Endothelial cell of umbilical vein (primary cell): ENCODE results near the gene RALGAPA1. TPM values are rescaled to one million over a fixed set of nuclear protein-coding genes. Genes with fewer than 3 reads are reported as not detected.
"Not testable (repeated sequence)": the region's sequence is repeated elsewhere in the genome, so short reads cannot be mapped to it uniquely, and the experiment has no call there.

Source experiments
- BruUV-seq: library from RNA; stranded (reverse); fragments of 400-500 nt; replicated peaks from 2 replicates; lab custom pipeline; 2021; lab: Mats Ljungman, UMichigan
- CTCF ChIA-PET: fragments of 300-600, 350-600 bp; sonication (Branson Sonifier 250); formaldehyde crosslinking; loops from one replicate; lab custom pipeline; 2021; ENCODE audit warnings: antibody characterized with exemption, inconsistent platforms; lab: Charles Lee
- POLR2A ChIA-PET: fragments of 300-600, 350-600 bp; sonication (Branson Sonifier 250); formaldehyde crosslinking; loops from one replicate; lab custom pipeline; 2021; ENCODE audit warnings: antibody characterized with exemption, inconsistent platforms; lab: Charles Lee
- DNase-seq: peaks from one replicate; pipeline ENCODE4 v3.0.0-alpha.2; 2011; ENCODE audit warnings: low read depth, low spot score
- FAIRE-seq: peaks from 2 replicates; lab custom pipeline; 2011; peaks lifted over from hg19 to GRCh38; lab: Jason Lieb, UNC
- H2AFZ ChIP-seq: 2 replicates; pipeline ENCODE4 v1.6.0; 2012; ENCODE audit warnings: low read depth, low read length, control low read depth, inconsistent platforms
- H3K27ac ChIP-seq: 2 replicates; pipeline ENCODE4 v1.5.1; 2011; ENCODE audit warnings: low read depth, mild to moderate bottlenecking, control low read depth, low read length, moderate library complexity; ENCODE audit not compliant: insufficient read depth
- H3K27me3 ChIP-seq, 2 experiments: 2 replicates each; pipeline versions ENCODE4 v1.6.0 to v1.6.1; 2011; ENCODE audit warnings: low read length in 2 of 2, mixed read lengths in 1 of 2; ENCODE audit not compliant: control insufficient read depth in 2 of 2, insufficient read depth in 2 of 2
- H3K36me3 ChIP-seq, 2 experiments: 2 replicates in 1 of 2; 3 replicates in 1 of 2; pipeline ENCODE4 v1.5.1; 2011; ENCODE audit warnings: low read length in 2 of 2, mild to moderate bottlenecking in 1 of 2, moderate library complexity in 1 of 2; ENCODE audit not compliant: control insufficient read depth in 2 of 2, insufficient read depth in 2 of 2; ENCODE audit errors: extremely low read depth in 1 of 2
- H3K4me1 ChIP-seq: 3 replicates; pipeline ENCODE4 v1.5.1; 2011; ENCODE audit warnings: mild to moderate bottlenecking, low read length; ENCODE audit not compliant: control insufficient read depth, insufficient read depth; ENCODE audit errors: extremely low read depth
- H3K4me2 ChIP-seq: 2 replicates; pipeline ENCODE4 v1.6.1; 2011; ENCODE audit warnings: low read length, control low read depth, mixed read lengths; ENCODE audit not compliant: insufficient read depth
- H3K4me3 ChIP-seq, 3 experiments: fragments of 200-600 bp in 1 of 3; sonication (generic), shearing (Covaris generic) in 1 of 3; replicated peaks in 1 of 3; 2 replicates each; pipeline ENCODE4 v1.5.1; 2011 to 2016; ENCODE audit warnings: control low read depth in 3 of 3, low read length in 3 of 3, mild to moderate bottlenecking in 2 of 3, inconsistent platforms in 1 of 3, low read depth in 1 of 3, moderate library complexity in 1 of 3; ENCODE audit not compliant: insufficient read depth in 1 of 3
- H3K79me2 ChIP-seq: 2 replicates; pipeline ENCODE4 v1.6.0; 2012; ENCODE audit warnings: low read length, inconsistent platforms; ENCODE audit not compliant: control insufficient read depth, insufficient read depth
- H3K9ac ChIP-seq: replicated peaks from 2 replicates; pipeline ENCODE3; 2011; ENCODE audit warnings: low read length, control low read depth; ENCODE audit not compliant: insufficient read depth; ENCODE audit errors: extremely low read depth
- H3K9me1 ChIP-seq: replicated peaks from 3 replicates; pipeline ENCODE4 v1.6.0; 2011; ENCODE audit warnings: mild to moderate bottlenecking, low read length; ENCODE audit not compliant: control insufficient read depth, insufficient read depth; ENCODE audit errors: extremely low read depth
- H3K9me3 ChIP-seq: replicated peaks from 2 replicates; pipeline ENCODE4 v1.5.1; 2012; ENCODE audit warnings: low read length, inconsistent platforms; ENCODE audit not compliant: control insufficient read depth, insufficient read depth
- H4K20me1 ChIP-seq: replicated peaks from 2 replicates; pipeline ENCODE3; 2011; ENCODE audit warnings: mild to moderate bottlenecking, low read length; ENCODE audit not compliant: control insufficient read depth, insufficient read depth; ENCODE audit errors: extremely low read depth
- GATA2 ChIP-seq: IDR thresholded peaks from 2 replicates; pipeline ENCODE4 v1.7.0; 2011; ENCODE audit warnings: low read depth, mild to moderate bottlenecking, moderate library complexity, mixed read lengths, low read length; ENCODE audit not compliant: insufficient read length, insufficient read depth
- MAX ChIP-seq: IDR thresholded peaks from 2 replicates; pipeline ENCODE4 v1.6.1; 2011; ENCODE audit not compliant: insufficient read depth, insufficient read length
- dilution Hi-C: fragments of 300-500 bp; cut with MboI; formaldehyde crosslinking; loops from one replicate; pipeline ENCODE4 v1.15.0; 2019; ENCODE audit warnings: low sequenced_read_pairs; ENCODE audit not compliant: extremely low pct_ligation_motif_present
- intact Hi-C: fragments of 100-400 bp; cut with micrococcal nuclease; formaldehyde crosslinking; loops from one replicate; pipeline ENCODE4 v1.10.0; 2022
- polyA plus RNA-seq, 4 experiments: library from polyadenylated mRNA; depleted of rRNA in 3 of 4; stranded (reverse) in 3 of 4; unstranded in 1 of 4; fragments of >200 nt; gene quantifications; 2 replicates each; pipeline versions ENCODE4 v1.2.1 to v1.2.3, GENCODE V29; 2011 to 2012; ENCODE audit warnings: missing spikeins in 1 of 4
- total RNA-seq: library from RNA; stranded (reverse); gene quantifications from 2 replicates; pipeline ENCODE4 v1.2.3, GENCODE V29; 2021
- TF ChIP-seq, protein P1 (sequence below), 2 donors: IDR thresholded peaks; 1 replicate in 1 of 2; 2 replicates in 1 of 2; pipeline ENCODE4 v1.5.1; 2011; ENCODE audit warnings: low read length in 2 of 2, mild to moderate bottlenecking in 2 of 2, moderate library complexity in 2 of 2, control low read depth in 1 of 2, inconsistent platforms in 1 of 2, low read depth in 1 of 2; ENCODE audit not compliant: insufficient read depth in 1 of 2; ENCODE audit errors: extremely low read depth in 1 of 2

The RALGAPA1 gene
- total and polyA plus RNA-seq, 2 donors (not counting 3 experiments of a cell fraction or from before 2014, with no cell fraction given) = 6.1 to 30.9 TPM

GRCh38 chr14:35687335-35687939 is 121.7 kb downstream of the RALGAPA1 start:
- Histone ChIP-seq H3K9ac (no peak overlapping the region), H3K27me3 (no peaks in the 10 kb centered on the region), H3K4me1 (peaks cover 16% of the 10 kb centered on the region), H3K27ac (no peak overlapping the region), H3K4me2 (no peak overlapping the region), H2AFZ (no peak overlapping the region), H3K9me1 (no peaks in the 10 kb centered on the region), H3K9me3 (no peaks in the 10 kb centered on the region), H3K4me3 (no peak overlapping the region), H4K20me1 (no peaks in the 10 kb centered on the region), H3K79me2 (no peaks in the 10 kb centered on the region), H3K36me3 (peaks cover 0 to 4% of the 10 kb centered on the region in 2 experiments)
- intact Hi-C loops = loop anchor here (1.0 to 10.0 kb wide), 5 partner anchors 153 to 473 kb away; partner anchors contain the start of gene INSM2
- DNase-seq (peak; percentile 62), FAIRE-seq (peak; percentile 67)
- BruUV-seq = no TSS peak
- TF ChIP-seq, protein P1, sequence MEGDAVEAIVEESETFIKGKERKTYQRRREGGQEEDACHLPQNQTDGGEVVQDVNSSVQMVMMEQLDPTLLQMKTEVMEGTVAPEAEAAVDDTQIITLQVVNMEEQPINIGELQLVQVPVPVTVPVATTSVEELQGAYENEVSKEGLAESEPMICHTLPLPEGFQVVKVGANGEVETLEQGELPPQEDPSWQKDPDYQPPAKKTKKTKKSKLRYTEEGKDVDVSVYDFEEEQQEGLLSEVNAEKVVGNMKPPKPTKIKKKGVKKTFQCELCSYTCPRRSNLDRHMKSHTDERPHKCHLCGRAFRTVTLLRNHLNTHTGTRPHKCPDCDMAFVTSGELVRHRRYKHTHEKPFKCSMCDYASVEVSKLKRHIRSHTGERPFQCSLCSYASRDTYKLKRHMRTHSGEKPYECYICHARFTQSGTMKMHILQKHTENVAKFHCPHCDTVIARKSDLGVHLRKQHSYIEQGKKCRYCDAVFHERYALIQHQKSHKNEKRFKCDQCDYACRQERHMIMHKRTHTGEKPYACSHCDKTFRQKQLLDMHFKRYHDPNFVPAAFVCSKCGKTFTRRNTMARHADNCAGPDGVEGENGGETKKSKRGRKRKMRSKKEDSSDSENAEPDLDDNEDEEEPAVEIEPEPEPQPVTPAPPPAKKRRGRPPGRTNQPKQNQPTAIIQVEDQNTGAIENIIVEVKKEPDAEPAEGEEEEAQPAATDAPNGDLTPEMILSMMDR (IDR thresholded peaks at IDR 0.05; ENCODE audit: extremely low read depth in 1 of 2, insufficient read depth in 1 of 2, low read depth in 1 of 2, low read length in 2 of 2) = peak; percentile 60 to 67
- TF ChIP-seq MAX (no peak), GATA2 (no peak)
- POLR2A ChIA-PET = no interaction called here
- dilution Hi-C loops = loop anchor here (25.0 kb wide), 1 partner anchor 250 kb away; no protein-coding TSS in a partner anchor
- CTCF ChIA-PET = interaction anchor here (0.5 to 4.9 kb wide), 52 partner anchors 9 to 1100 kb away, joined by 3 to 55 read pairs (median 4); partner anchors contain the start of genes BAZ1A, INSM2, NFKBIA and PSMA6

- H4K20me1 ChIP-seq, POLR2A ChIA-PET, H3K27me3 ChIP-seq, FAIRE-seq, H3K4me1 ChIP-seq, DNase-seq, H2AFZ ChIP-seq, H3K79me2 ChIP-seq, H3K36me3 ChIP-seq, H3K9ac ChIP-seq, H3K4me2 ChIP-seq, H3K9me1 ChIP-seq, H3K27ac ChIP-seq, H3K9me3 ChIP-seq, BruUV-seq, H3K4me3 ChIP-seq: not testable (repeated sequence)
- intact Hi-C loops = loop anchor here (10.0 kb wide), 1 partner anchor 469 kb away; no protein-coding TSS in a partner anchor
- dilution Hi-C loops = loop anchor here (25.0 kb wide), 1 partner anchor 246 kb away; no protein-coding TSS in a partner anchor
- CTCF ChIA-PET = interaction anchor here (1.0 to 2.8 kb wide), 6 partner anchors 11 to 543 kb away, joined by 3 to 12 read pairs (median 5); no protein-coding TSS in a partner anchor
Measured at GRCh38 chr14:35683688-35684087, 125.4 kb downstream of the RALGAPA1 start.
